GM12874 (cell line): Measurements from ENCODE around the gene MPHOSPH8.

Source experiments
- TF ChIP-seq, protein P1 (sequence below): IDR thresholded peaks from 2 replicates; pipeline ENCODE4 v1.5.1; 2011; ENCODE audit warnings: low read depth, mild to moderate bottlenecking, control low read depth, low read length, moderate library complexity; ENCODE audit not compliant: insufficient read depth

The MPHOSPH8 gene

DNA sequence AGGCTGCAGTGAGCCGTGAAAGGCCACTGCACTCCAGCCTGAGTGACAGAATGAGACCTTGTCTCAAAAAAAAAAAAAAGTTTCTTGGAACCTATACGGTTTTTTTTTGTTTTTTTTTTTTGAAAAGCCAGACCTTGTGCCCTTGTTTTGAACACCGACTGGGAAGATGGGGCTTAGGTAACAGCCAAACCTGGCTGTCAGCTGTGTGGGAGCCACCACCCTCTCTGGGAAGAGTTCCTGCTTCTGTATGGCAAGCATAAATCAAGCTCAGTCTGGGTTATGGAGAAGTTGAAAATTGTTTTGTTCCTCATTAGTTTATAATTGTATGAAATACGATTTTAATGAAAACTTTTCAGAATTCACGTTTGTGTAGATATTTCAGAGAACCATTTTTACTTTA, 39.5 kb downstream of the MPHOSPH8 start:
- TF ChIP-seq, protein P1, sequence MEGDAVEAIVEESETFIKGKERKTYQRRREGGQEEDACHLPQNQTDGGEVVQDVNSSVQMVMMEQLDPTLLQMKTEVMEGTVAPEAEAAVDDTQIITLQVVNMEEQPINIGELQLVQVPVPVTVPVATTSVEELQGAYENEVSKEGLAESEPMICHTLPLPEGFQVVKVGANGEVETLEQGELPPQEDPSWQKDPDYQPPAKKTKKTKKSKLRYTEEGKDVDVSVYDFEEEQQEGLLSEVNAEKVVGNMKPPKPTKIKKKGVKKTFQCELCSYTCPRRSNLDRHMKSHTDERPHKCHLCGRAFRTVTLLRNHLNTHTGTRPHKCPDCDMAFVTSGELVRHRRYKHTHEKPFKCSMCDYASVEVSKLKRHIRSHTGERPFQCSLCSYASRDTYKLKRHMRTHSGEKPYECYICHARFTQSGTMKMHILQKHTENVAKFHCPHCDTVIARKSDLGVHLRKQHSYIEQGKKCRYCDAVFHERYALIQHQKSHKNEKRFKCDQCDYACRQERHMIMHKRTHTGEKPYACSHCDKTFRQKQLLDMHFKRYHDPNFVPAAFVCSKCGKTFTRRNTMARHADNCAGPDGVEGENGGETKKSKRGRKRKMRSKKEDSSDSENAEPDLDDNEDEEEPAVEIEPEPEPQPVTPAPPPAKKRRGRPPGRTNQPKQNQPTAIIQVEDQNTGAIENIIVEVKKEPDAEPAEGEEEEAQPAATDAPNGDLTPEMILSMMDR: no peak

DNA sequence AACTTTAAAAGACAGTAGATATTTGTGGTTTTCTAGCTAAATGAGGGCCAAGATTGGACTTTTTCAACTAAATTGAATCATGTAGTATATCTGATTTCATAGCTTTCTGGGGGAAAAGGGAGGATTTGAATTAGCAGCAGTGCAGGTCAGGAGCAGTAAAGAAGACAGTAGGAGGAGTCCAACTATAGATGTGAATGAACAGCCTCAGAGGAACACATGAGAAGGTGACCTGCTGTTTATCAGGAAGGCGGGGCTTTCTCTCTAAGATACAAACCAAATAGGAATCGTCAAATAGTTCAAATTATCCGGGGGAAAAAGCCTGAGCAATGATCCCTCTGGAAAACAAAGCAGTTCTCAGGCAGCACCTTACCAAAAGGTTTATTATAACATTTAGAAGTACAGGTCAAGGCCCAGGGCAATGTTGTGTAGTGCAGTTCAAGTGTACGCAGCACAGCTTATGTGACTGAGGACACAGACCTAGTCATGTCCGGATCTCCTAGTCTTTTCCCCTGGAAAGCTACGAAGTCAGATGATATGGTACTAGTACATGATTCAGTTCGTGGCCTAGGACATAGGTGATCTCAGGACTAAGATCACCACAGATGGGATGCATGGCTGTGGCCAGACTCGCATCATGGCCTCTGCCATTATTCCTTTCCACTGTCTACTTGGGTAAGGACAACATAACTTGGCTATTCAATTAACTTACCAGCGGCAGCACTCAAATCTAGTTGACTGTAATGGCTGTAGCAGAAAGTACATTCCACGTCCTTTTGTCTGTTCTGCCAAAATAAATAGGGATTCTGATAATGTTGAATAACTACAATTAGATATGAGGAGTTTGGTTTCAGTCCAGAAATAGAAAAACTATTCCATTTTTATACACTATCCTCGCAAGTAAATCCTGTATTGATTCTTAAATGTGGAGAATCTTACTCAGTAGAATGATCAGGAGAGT, 40.3 kb downstream of the MPHOSPH8 start:
- TF ChIP-seq, protein P1: no peak

DNA sequence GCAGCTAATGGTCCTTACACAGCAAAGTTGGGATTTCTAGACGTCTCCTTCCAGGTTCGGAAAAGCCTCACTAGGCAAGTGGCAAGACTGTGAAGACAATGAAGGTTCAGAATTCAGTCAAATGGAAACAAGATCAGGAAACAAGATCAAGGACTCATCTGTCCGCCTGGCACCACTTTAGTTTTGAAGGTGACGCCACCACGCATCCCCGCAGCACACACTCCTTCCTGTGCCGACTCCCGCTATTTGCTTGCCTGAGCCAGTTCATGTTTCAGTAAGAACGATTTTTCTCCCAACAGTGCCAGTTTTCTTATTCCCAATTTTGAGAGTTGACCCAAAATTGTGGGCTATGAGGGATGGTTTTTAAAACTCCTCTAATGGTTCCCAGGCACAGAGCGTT, 41.4 kb downstream of the MPHOSPH8 start:
- TF ChIP-seq, protein P1: no peak

DNA sequence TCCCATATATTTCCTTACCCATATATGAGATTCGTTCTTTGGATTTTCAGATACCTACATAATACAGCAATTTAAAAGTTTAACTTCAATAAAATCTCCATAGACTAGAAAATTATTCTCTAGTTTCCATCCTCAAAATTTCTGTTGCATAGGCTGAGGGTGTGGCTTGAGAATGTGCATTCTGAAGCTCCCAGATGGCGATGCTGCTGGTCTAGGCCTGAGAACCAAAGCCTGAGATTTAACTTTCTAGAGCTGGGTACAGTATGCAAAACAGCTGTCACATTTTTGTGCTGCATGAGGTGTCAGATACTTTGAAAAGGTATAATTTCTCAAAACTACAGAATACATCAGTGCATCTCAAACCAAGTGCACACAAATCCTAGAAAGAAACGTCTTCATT, 42.7 kb downstream of the MPHOSPH8 start:
- TF ChIP-seq, protein P1: no peak

DNA sequence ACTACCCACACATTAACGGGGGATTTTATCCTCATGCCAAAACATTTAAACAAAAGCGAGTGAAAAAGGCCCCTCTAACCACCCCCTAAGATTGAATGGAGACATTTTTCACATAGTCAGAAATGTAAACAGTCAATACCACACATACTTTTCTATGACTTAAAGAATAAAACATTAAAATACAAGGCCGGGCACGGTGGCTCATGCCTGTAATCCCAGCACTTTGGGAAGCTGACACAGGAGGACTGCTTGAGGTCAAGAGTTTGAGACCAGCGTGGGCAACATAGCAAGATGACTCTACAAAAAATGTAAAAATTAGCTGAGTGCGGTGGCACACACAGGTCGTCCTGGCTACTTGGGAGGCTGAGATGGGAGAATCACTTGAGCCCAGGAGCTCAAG, 47.3 kb downstream of the MPHOSPH8 start:
- TF ChIP-seq, protein P1: no peak

DNA sequence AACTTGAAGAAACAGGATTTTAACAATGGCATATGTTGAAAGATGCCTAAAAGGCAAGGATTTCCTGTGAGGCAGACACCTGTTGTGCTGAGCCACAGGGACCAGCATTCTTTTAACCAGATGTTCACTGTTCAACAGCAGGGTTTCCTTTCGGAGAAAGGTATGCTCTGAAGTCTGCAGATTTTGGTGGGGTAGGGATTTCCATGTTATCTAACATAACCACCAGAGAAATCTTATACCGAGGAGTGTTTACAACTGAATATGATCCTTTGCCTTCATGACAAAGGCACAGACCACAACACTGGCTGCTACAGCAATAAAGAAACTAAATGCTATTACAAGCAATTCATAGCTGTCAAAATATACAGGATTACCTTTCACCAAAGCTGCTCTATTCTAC, 48.1 kb downstream of the MPHOSPH8 start:
- TF ChIP-seq, protein P1: no peak

DNA sequence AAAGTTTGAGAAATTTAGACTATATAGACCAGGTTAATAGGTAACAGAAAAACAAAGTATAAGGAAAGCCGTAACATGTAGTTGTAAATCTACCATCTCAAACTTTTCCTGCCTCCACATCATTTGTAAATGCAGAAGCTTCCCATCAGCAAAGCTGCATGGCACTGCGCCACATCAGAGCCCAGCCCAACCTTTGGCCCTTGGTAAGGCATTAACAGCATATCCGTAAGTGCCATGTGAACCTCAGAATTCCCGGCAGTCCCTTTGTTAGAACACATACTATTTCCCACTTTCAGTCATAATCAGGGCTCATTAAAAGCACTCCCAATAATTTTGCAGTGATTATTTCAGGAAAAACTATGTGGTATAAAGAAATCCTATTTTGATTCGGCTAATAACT, 51.6 kb downstream of the MPHOSPH8 start:
- TF ChIP-seq, protein P1: no peak
